Activated naive CD4-positive, alpha-beta T cell treated with anti-CD3 and anti-CD28 coated beads, Interleukin-2, amount 50 U/mL, for 16 hours (primary cell): ENCODE data around the gene ANKRD29.

Experiments
- DNase-seq: peaks from one replicate; pipeline ENCODE4 v3.0.0-alpha.2; 2020

Gene ANKRD29

GRCh38 chr18:23551978-23552377 lies 110.7 kb downstream of the ANKRD29 start:
- no peak for DNase-seq

GRCh38 chr18:23550898-23551297 lies 111.8 kb downstream of the ANKRD29 start:
- DNase-seq = no peak
